Measurements from ENCODE around the gene ASB18. TPM values are rescaled to one million over a fixed set of nuclear protein-coding genes. Genes with fewer than 3 reads are reported as not detected.

ASB18 gene
- total RNA-seq, 1 donor from 2014 or later: 44.4 TPM

GRCh38 chr2:236168110-236169080 is 95.8 kb downstream of the ASB18 start, which contains the start of gene GBX2:
TSS of gene GBX2 (minus strand) at chr2:236168386. CDS start at chr2:236167971, 415 bp downstream.
- DNase-seq (ENCODE audit: low spot score): no peak
- intact Hi-C loops (cut with DNase I): no loop called here

DNA sequence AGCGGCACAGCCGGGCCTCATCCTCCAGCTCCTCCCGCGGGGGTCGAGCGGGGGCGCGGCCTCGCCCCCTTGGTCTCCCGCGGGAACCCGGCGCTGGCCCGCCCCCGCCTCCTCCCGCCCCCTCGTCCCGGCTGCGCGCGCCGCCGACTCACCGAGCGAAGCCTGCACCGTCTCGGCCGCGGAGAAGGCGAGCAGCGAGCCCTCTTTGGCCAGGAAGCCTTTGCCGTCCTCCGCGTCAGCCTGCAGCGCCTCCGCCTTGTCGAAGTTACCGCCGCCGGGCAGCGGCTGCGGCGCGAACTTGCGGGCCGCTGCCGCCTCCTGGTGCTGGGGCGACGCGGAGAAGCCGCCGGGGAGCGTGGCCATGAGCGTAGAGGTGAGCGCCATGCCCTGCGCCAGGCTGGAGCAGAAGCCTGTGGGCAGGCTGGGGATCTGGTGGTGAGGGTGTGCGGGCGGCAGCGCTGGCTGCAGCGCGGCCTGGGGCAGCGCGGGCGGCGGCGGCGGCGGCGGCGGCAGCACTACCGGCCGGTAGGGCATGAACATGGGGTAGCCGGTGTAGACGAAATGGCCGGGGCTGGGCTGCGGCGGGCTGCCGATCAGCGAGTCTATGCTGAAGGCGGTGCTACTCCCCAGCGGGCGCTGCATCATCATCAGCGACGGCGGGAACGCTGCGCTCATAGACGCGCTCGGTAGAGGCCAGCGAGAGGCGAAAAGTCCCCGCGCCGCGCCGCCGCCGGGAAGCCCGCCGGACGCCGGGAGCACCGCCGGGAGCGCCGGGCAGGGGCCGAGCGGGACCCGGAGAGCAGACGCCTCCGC is 96.7 kb downstream of the ASB18 start:
- DNase-seq (ENCODE audit: low spot score): no peak
- intact Hi-C loops (cut with DNase I): no loop called here

DNA sequence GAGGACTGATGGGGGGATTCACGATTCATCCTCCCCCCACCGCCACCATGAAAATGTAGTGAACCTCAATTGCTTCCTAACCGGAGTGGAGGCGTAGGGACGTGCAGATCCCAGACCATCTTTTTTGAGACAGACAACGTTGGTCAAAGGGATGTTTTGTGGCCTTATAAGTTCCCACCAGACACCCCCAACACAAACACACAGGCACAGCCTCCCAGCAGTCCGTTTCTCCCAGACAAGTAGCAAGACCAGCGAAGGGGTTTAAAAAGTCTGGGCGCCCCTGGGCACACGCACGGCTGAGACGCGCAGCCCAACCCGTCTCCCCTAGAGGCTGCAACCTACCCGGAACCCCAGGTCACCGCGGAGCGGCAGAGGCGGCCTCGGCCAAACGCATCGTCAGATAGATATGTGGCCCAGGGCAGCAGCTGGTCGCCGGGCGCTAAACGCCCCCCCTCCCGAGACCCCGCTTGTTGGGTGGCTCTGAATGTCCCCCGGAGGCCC is 97.4 kb downstream of the ASB18 start:
- intact Hi-C loops (cut with DNase I): no loop called here
- no peak for DNase-seq (ENCODE audit: low spot score)

GRCh38 chr2:236165842-236166795 is 98.1 kb downstream of the ASB18 start:
- DNase-seq (ENCODE audit: low spot score): no peak
- intact Hi-C loops (cut with DNase I): no loop called here

- intact Hi-C loops (cut with DNase I): no loop called here
- DNase-seq (ENCODE audit: low spot score): no peak
These were observed 99.0 kb downstream of the ASB18 start for GRCh38 chr2:236164925-236165841.

DNA sequence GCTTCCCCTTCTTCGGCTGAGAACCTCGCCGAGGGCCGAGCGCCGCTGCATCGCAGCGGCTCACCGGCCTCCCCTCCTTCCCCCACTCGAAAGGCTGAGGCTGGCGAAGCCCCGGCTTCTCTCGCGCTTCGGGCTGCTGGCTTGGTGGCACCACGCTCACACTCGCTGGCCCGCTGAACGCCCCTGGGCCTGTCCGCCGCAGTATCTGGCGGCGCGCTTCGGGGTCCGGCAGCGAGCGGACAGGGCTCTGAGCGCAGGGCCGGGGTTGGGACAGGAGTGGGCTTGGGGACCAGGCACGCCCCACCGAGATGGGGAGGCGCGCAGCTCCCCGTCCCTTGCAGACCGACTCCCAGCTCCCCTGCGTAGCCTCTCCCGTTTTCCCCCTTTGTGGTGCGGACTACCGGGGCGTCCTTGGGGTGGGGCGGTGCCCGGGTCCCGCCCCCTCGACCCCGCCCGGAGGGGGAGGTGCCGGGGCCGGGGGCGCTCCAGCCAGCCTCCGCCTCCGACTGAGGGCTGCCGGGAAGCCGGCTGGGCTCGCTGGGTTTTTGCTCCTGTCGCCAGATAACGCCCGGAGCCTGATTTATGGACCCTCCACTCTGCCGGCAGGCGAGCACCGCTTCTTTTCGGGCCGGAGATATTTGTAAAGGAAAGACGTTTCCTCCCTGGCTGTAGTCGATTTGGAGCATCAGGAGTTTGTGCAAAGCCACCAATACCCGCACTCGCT is 99.8 kb downstream of the ASB18 start:
- intact Hi-C loops (cut with DNase I): no loop called here
- DNase-seq (ENCODE audit: low spot score): no peak

DNA sequence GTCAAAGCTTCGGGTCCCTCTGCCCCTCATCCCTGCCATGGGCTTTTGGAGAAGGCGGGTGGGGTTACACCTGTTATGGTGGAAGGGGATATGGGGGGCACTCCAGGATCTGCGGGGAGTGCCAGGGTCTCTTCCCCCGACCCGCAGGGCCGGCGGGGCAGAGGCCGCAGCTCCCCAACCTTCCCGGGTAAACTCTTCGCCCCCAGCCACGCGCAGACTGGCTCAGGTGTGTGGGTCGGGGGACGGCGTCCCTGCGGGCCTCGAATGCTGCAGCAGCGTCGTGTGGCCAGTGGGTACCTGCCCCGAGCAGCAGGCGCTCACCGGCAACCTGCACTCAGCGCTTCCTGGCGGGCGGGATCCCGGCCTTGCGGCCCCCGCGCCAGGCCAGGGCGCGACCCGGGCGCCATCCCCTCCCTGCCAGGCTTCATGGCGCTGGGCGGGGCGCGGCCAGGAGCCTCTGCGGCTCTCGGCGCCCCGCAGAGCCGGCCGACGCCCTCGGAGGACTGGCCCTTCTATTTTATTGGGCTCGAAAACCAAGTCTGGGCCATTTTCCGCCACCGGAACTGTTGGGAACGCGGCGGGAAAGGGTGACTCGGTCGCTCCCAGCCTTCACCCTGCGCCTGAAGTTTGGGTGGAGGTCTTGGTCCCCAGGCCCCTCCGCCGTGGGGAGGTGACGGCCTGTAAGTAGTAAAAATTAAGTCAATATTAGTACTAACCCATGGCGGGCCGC is 100.6 kb downstream of the ASB18 start:
- no peak for DNase-seq (ENCODE audit: low spot score)
- intact Hi-C loops (cut with DNase I): no loop called here

- intact Hi-C loops (cut with DNase I): no loop called here
- DNase-seq (ENCODE audit: low spot score): no peak
These were observed 101.2 kb downstream of the ASB18 start for GRCh38 chr2:236162882-236163470.

- no peak for DNase-seq (ENCODE audit: low spot score)
- intact Hi-C loops (cut with DNase I): no loop called here
These were observed 102.0 kb downstream of the ASB18 start for GRCh38 chr2:236162031-236162845.

- no peak for DNase-seq (ENCODE audit: low spot score)
- intact Hi-C loops (cut with DNase I): no loop called here
These were observed 102.7 kb downstream of the ASB18 start for GRCh38 chr2:236161531-236161930.

GRCh38 chr2:236161082-236161462 is 103.1 kb downstream of the ASB18 start:
- intact Hi-C loops (cut with DNase I): no loop called here
- DNase-seq (ENCODE audit: low spot score): no peak

DNA sequence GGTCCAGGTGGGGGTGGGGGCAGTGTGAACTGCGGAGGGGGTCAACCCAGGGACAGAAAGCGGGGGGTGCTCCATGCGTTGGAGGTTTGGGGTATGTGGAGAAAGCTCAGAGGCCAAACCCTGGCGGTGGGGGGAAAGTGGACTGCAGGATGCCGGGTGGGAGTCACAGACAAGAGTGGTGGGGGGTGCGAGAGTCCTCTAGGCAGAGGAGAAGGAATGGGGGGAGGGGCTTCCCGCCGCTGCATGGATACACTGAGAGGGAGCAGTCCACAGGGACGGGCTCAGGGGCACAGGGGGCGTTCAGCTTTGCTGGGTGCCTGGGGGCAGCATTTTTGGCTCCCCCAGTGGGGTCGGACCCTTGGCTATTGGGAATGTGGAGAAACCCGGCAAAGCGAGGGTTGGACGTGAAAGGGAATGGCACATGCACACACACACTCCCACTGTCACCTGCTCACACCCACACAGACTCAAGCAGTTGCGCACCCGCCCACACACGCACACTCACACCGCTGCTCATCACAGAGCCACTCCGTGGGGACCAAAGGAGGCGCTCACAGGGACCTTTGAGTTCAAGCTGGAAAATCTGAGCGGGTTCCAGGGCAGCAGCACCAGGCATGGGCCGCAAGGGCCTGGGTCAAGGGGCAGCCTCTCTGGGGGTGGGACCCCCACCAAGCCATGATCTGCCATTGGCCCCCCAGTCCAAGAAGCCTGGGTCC is 103.7 kb downstream of the ASB18 start:
- intact Hi-C loops (cut with DNase I): no loop called here
- no peak for DNase-seq (ENCODE audit: low spot score)

DNA sequence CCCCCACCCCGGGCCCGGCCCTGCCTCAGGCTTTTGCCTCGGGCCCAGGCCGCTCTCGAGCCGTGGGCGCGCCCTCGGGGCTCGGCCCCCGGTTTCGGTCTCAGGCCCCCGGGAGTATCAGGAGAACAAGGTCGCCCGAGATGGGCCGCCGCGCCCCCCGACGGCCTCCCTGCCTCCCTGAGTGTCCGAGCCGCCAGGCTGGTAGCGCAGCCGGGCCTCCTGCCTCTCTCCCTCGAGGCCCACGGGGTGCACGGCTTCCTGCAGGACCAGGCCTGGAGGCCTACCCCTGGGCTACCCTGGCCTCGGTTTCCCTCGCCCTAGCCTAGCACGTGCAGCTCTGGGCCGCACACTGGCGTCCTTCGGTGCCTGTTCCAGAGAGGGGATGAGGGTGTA is 104.4 kb downstream of the ASB18 start:
- intact Hi-C loops (cut with DNase I): no loop called here
- no peak for DNase-seq (ENCODE audit: low spot score)

GRCh38 chr2:236158969-236159777 is 105.0 kb downstream of the ASB18 start:
- no peak for DNase-seq (ENCODE audit: low spot score)
- intact Hi-C loops (cut with DNase I): no loop called here

Measured in cardiac septum (tissue), 1 donor.